HUES64 (cell line): ENCODE measurements around the gene NHLH2. TPM values are rescaled to one million over a fixed set of nuclear protein-coding genes. Genes with fewer than 3 reads are reported as not detected.

Experiments
- H3K27ac ChIP-seq: 2 replicates; pipeline ENCODE4 v1.7.0; 2013; ENCODE audit warnings: low read depth, low read length, inconsistent platforms
- H3K27me3 ChIP-seq: 2 replicates; pipeline ENCODE4 v1.6.1; 2013; ENCODE audit warnings: mild to moderate bottlenecking, low read length; ENCODE audit not compliant: insufficient read depth
- H3K36me3 ChIP-seq: 2 replicates; pipeline ENCODE4 v1.6.1; 2013; ENCODE audit warnings: mild to moderate bottlenecking, low read length; ENCODE audit not compliant: insufficient read depth
- H3K4me1 ChIP-seq: 2 replicates; pipeline ENCODE4 v1.6.1; 2013; ENCODE audit warnings: mild to moderate bottlenecking, low read length, moderate library complexity; ENCODE audit not compliant: insufficient read depth
- H3K4me3 ChIP-seq: 2 replicates; pipeline ENCODE4 v1.5.1; 2013; ENCODE audit warnings: mild to moderate bottlenecking, low read length, moderate library complexity
- H3K9ac ChIP-seq: 2 replicates; pipeline ENCODE4 v1.6.1; 2013; ENCODE audit warnings: mild to moderate bottlenecking, low read depth, low read length
- H3K9me3 ChIP-seq: 2 replicates; pipeline ENCODE4 v1.6.1; 2013; ENCODE audit warnings: low read depth, low read length; ENCODE audit not compliant: insufficient read depth
- WGBS: fragments of 150-250, 120-280 bp; methylation state at CpG from one replicate; pipeline ENCODE4 v1.1.7; 2013; ENCODE audit warnings: missing lambda C conversion rate; 5-methylcytosine and 5-hydroxymethylcytosine counted together
- polyA plus RNA-seq, 2 experiments: library from polyadenylated mRNA; stranded (reverse); fragments of 50-300 nt; gene quantifications; one replicate each; pipeline ENCODE4 v1.2.3, GENCODE V29; 2013

Gene NHLH2
- polyA plus RNA-seq (2013, experiment 1 of 2): 1.3 TPM
- polyA plus RNA-seq (2013, experiment 2 of 2): 1.8 TPM

- WGBS: 75% methylated on average over 7 of the region's 9 CpGs
- Histone ChIP-seq H3K4me3 (peak within 1 kb of the TSS; percentile 70), H3K27me3 (peaks cover 70% of the 10 kb centered on the region), H3K9ac (0 out of 2 replicates have a peak within 1 kb of the TSS, but pooled peaks have one; percentile 76), H3K36me3 (no peaks in the 10 kb centered on the region), H3K9me3 (no peaks in the 10 kb centered on the region), H3K27ac (no peak within 1 kb of the TSS), H3K4me1 (peaks cover 11% of the 10 kb centered on the region; the same call in 1 of the 2 replicates)
Observed at GRCh38 chr1:115840605-115841460, at the start of gene NHLH2. Gene NHLH2, minus strand, starts transcription at chr1:115841126. Its CDS starts 2,754 bp downstream, at chr1:115838372.

GRCh38 chr1:115890580-115890979 is 49.7 kb upstream of the NHLH2 start:
- Histone ChIP-seq H3K9me3 (no peaks in the 10 kb centered on the region), H3K9ac (no peak overlapping the region), H3K27me3 (no peaks in the 10 kb centered on the region), H3K4me1 (no peaks in the 10 kb centered on the region), H3K27ac (no peak overlapping the region), H3K36me3 (no peaks in the 10 kb centered on the region), H3K4me3 (no peak overlapping the region)
- 65% methylated on average over 4 of the region's 4 CpGs for WGBS

GRCh38 chr1:115888976-115889375 is 48.0 kb upstream of the NHLH2 start:
- Histone ChIP-seq H3K27ac (no peak overlapping the region), H3K36me3 (no peaks in the 10 kb centered on the region), H3K27me3 (no peaks in the 10 kb centered on the region), H3K9ac (no peak overlapping the region), H3K9me3 (no peaks in the 10 kb centered on the region), H3K4me3 (no peak overlapping the region), H3K4me1 (no peaks in the 10 kb centered on the region)
- WGBS: 93% methylated on average over 2 of the region's 2 CpGs

GRCh38 chr1:115882913-115883902 is 42.3 kb upstream of the NHLH2 start:
- no peak overlapping the region for H3K9ac ChIP-seq

GRCh38 chr1:115880981-115881672 is 40.2 kb upstream of the NHLH2 start:
- Histone ChIP-seq H3K9ac (no peak overlapping the region), H3K27me3 (no peaks in the 10 kb centered on the region), H3K9me3 (no peaks in the 10 kb centered on the region), H3K27ac (no peak overlapping the region), H3K4me3 (no peak overlapping the region), H3K36me3 (no peaks in the 10 kb centered on the region), H3K4me1 (no peaks in the 10 kb centered on the region)
- no CpG with 5 or more reads among the region's 1 CpG for WGBS

More at GRCh38 chr1:115882913-115883902, 42.3 kb upstream of the NHLH2 start:
- Histone ChIP-seq H3K27me3 (no peaks in the 10 kb centered on the region), H3K36me3 (no peaks in the 10 kb centered on the region), H3K4me1 (no peaks in the 10 kb centered on the region), H3K27ac (no peak overlapping the region), H3K4me3 (no peak overlapping the region), H3K9me3 (no peaks in the 10 kb centered on the region)
- 85% methylated on average over 8 of the region's 8 CpGs for WGBS

GRCh38 chr1:115879977-115880376 is 39.1 kb upstream of the NHLH2 start:
- H3K36me3 ChIP-seq: no peaks in the 10 kb centered on the region
- no peaks in the 10 kb centered on the region for H3K27me3 ChIP-seq
- H3K4me1 ChIP-seq: no peaks in the 10 kb centered on the region
- H3K9ac ChIP-seq: no peak overlapping the region
- H3K4me3 ChIP-seq: no peak overlapping the region
- no peak overlapping the region for H3K27ac ChIP-seq
- H3K9me3 ChIP-seq: no peaks in the 10 kb centered on the region
- 29% methylated on average over 1 of the region's 1 CpG for WGBS

- H3K9me3 ChIP-seq: no peaks in the 10 kb centered on the region
- WGBS: 29% methylated on average over 5 of the region's 5 CpGs
- no peaks in the 10 kb centered on the region for H3K36me3 ChIP-seq
- no peak overlapping the region for H3K9ac ChIP-seq
- H3K27me3 ChIP-seq: no peaks in the 10 kb centered on the region
- H3K27ac ChIP-seq: no peak overlapping the region
- H3K4me3 ChIP-seq: no peak overlapping the region
- H3K4me1 ChIP-seq: no peaks in the 10 kb centered on the region
Observed at GRCh38 chr1:115877511-115877910, 36.6 kb upstream of the NHLH2 start.

GRCh38 chr1:115874904-115875303 is 34.0 kb upstream of the NHLH2 start:
- Histone ChIP-seq H3K27ac (no peak overlapping the region), H3K4me1 (no peaks in the 10 kb centered on the region), H3K9ac (no peak overlapping the region), H3K36me3 (no peaks in the 10 kb centered on the region), H3K27me3 (no peaks in the 10 kb centered on the region), H3K4me3 (no peak overlapping the region), H3K9me3 (no peaks in the 10 kb centered on the region)
- 93% methylated on average over 4 of the region's 5 CpGs for WGBS

- WGBS: 88% methylated on average over 4 of the region's 4 CpGs
- H3K9me3 ChIP-seq: no peaks in the 10 kb centered on the region
- H3K27me3 ChIP-seq: no peaks in the 10 kb centered on the region
- no peak overlapping the region for H3K27ac ChIP-seq
- no peak overlapping the region for H3K9ac ChIP-seq
- no peaks in the 10 kb centered on the region for H3K4me1 ChIP-seq
- no peaks in the 10 kb centered on the region for H3K36me3 ChIP-seq
- H3K4me3 ChIP-seq: no peak overlapping the region
Observed at GRCh38 chr1:115874497-115874896, 33.6 kb upstream of the NHLH2 start.

- H3K9ac ChIP-seq: no peak overlapping the region
- H3K27ac ChIP-seq: no peak overlapping the region
- H3K27me3 ChIP-seq: no peaks in the 10 kb centered on the region
- 100% methylated on average over 1 of the region's 2 CpGs for WGBS
- H3K4me3 ChIP-seq: no peak overlapping the region
- no peaks in the 10 kb centered on the region for H3K4me1 ChIP-seq
- no peaks in the 10 kb centered on the region for H3K36me3 ChIP-seq
- H3K9me3 ChIP-seq: no peaks in the 10 kb centered on the region
Observed at GRCh38 chr1:115873184-115873583, 32.3 kb upstream of the NHLH2 start.
